GM12873 (cell line): ENCODE results near the gene CST9.

ENCODE experiments used
- CTCF ChIP-seq: IDR thresholded peaks from 2 replicates; pipeline ENCODE4 v1.5.1; 2012; ENCODE audit warnings: low read depth, mild to moderate bottlenecking, moderate library complexity, low read length, control low read depth; ENCODE audit not compliant: insufficient read depth; ENCODE audit errors: missing control alignments

The CST9 gene

GRCh38 chr20:23626040-23626620, 20.4 kb upstream of the CST9 start:
- TF ChIP-seq CTCF, result no peak

- TF ChIP-seq CTCF, result no peak
These were observed 19.7 kb upstream of the CST9 start for GRCh38 chr20:23625236-23625964.

- TF ChIP-seq CTCF, result no peak
These were observed 18.6 kb upstream of the CST9 start for GRCh38 chr20:23624324-23624691.

GRCh38 chr20:23623666-23624323, 18.1 kb upstream of the CST9 start:
- no peak for TF ChIP-seq CTCF

GRCh38 chr20:23622839-23623343, 17.2 kb upstream of the CST9 start:
- TF ChIP-seq CTCF, result no peak

GRCh38 chr20:23614163-23614562, 8.4 kb upstream of the CST9 start:
- no peak for TF ChIP-seq CTCF

- no peak for TF ChIP-seq CTCF
These were observed 8.0 kb upstream of the CST9 start for GRCh38 chr20:23613676-23614075.
